Activated T-cell treated with anti-CD3 and anti-CD28 coated beads for 4 hours (primary cell): ENCODE results near the gene APOL4.
"Not testable (repeated sequence)": the region's sequence is repeated elsewhere in the genome, so short reads cannot be mapped to it uniquely, and the experiment has no call there.

Source experiments
- DNase-seq: peaks from one replicate; pipeline ENCODE4 v3.0.0-alpha.2; 2020

The APOL4 gene

DNA sequence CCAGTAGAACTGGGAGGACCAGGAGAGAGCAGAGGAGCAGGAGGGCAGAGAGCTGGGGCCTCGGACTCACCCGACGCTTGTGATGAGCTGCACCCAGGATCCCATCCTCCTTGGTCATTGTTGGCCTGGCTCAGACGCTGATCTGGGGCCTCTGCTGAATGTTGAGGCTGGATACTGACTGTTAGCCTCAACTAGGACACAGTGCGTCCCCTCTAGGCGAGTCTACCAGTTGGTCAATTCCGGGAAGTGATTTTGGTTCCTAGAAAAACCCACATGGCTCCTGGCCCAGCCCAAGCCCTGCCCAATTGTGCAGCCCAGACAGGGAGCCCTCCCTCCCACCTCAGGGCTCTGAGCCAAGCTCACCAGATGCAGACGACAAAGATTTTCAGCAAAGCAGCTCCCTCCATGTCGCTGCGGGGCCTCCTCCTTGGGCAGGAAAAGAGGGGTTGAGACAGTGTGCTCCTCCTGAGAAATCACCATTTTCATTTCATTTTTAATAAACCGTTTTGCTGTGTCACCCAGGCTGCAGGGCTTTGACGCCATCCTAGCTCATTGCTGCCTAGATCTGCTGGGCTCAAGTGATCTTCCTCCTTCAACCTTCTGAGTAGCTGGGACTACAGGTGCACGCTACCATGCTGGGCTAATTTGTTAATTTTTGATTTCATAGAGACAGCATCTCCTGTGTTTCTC lies at the start of gene APOL4:
Gene APOL4 (minus strand): TSS at position 180 of the 690 bp plus-strand sequence. CDS start 75 bp downstream, at position 105.
- no peak for DNase-seq

- DNase-seq: not testable (repeated sequence)
Observed at GRCh38 chr22:36250292-36250960, 48.8 kb upstream of the APOL4 start.

DNA sequence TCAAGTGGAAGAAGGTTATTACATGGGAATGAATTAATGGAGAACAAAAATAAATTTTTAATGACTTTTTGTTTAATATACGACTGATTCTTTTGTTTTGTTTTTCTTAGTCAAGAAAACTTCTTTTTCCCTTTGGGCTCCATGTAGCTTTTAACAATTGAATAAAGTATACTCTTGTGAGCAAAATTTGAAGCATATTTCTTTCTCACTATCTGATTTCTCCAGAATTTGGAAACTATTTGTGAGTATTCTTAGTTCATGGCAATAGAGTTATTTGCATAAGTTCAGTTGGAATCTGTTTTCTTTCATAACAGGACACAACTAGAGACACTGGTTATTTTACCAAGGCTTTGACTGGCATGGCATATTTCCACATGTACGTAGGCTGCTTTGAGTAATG lies 47.6 kb upstream of the APOL4 start:
- DNase-seq: no peak

GRCh38 chr22:36247955-36248354 lies 46.3 kb upstream of the APOL4 start:
- DNase-seq: no peak

DNA sequence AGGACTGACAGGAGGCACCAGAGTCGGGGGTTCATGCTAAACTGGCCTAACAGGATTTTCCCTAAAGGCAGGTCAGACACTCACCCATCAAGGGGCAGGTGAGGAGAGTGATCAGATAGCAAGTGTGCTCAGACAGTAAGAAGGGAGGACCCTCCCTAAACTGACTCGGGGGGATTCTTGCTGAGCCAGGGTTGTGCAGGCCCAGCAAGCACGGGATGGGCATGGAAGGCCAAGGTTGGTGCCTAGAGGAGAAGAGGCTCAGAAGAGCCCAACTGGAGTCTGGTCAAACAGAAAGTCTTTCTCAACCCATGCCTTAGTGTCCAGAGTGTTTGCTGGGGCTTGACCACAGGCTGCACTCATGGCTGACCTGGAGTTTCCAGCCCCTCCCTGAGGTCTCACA lies 45.1 kb upstream of the APOL4 start:
- DNase-seq: no peak

DNA sequence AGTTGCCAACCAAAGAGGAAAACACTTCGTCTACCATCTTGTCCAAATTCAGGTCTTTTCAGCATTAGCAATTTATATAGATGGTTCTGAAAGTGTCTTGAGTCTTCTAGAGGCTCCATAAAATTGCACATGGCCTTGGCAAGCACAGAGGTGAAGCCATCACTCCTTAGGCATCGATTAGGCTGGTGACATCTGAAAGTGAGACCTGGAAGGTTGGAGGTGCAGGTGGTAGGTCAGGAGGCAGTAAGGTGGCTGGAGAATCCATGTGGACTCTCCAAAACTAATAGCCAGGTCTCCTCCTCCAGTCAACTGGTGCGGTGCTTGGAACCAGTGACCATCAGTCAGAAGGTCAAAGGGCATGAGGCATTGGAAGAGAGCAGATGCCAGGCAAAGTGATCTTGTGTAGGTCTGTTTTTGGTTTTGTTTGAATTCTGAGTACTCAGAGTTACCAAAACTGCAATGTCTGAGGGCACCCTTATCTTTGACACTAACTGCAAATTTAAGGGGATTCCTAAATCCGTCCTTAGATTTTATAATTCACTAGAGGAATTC lies 44.3 kb upstream of the APOL4 start:
- DNase-seq: no peak

DNA sequence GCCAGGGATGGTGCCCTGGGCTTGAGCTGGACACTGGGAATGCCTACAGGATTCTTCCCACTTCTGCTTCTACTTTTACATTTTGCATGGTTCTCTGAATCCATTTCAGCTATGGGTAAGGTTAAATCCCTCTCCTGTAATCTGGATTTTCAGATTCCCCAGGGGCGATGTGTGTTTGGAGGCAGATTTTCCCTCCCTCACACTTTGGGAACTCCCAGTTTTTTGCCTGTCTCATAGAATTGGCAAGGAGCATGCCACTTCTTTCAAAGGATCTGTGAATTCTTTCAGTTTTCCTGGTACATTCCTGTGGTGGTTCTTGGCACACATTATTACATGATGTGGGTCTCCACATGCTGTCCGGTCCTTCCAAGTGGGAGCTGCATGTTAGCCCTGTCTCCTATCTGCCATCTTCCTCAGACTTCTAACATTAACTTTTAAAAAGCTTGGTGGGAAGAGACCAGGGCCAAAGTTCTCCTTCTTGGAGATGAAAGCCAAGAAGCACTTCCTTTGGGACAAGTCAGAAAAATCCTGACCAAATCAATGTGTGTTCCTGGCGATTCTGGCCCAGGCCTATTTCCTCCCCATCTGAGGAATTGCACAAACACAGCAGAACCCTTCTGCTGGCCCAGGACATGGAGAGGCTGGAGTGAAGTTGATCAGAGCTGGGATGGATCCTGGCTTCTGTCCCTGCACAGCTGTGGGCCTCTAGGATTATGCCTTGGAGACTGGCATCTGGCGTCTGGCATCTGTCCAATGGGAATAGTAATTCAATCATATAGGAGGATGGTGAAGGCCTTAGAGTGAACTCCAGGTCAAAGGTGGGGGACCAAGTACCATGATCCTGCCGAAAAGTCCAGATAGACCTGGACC lies 43.1 kb upstream of the APOL4 start:
- DNase-seq: no peak

- DNase-seq: no peak
Observed at GRCh38 chr22:36243986-36244385, 42.4 kb upstream of the APOL4 start.

GRCh38 chr22:36239401-36240171 lies 38.0 kb upstream of the APOL4 start, which contains the start of gene APOL2:
Gene APOL2, minus strand, starts transcription at chr22:36239527. Its CDS starts 6,365 bp downstream, at chr22:36233162.
- peak; percentile 73 for DNase-seq

GRCh38 chr22:36239150-36239400 lies 37.5 kb upstream of the APOL4 start:
- no peak for DNase-seq

- DNase-seq: no peak
Observed at GRCh38 chr22:36238373-36239149, 37.0 kb upstream of the APOL4 start.

- no peak for DNase-seq
Observed at GRCh38 chr22:36237462-36238372, 36.1 kb upstream of the APOL4 start.

- DNase-seq: no peak
Observed at GRCh38 chr22:36236388-36237319, 35.0 kb upstream of the APOL4 start.

DNA sequence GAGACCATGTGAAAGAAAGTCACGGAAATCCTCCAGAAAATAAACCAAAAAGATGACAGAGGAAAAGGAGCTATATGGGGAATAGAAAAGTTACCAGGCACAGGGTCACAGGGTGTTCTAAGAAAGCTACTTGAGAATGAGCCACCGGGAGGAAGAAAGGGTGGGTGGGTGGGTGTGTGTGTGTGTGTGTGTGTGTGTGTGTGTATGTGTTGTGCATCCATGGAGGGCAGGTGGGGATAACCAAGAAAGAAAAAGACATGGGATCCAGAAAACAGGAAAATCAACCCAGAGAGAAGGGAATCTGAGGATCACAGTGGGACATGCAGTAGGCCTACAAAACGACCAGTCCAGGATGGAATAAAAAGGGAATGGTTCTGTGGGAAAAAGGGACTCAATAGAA lies 34.0 kb upstream of the APOL4 start:
- DNase-seq: no peak

DNA sequence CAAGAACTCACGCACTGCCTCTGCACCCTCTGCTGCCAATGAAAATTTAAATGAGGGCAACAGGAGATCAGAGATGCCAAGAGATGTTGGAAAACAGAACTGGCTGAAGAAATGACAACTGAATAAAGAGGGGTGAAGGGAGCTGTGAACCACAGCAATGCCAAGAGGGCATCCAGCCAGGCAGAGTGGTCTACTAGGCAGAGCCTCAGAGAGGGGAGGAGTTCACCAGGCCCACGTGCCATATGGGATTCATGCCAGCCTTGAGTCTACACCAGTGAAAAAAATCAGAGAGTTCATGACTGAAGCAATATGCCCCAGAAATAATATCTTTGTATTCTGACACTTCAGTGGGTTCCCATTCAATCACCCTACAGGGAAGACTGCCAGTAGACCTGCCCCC lies 33.3 kb upstream of the APOL4 start:
- no peak for DNase-seq

DNA sequence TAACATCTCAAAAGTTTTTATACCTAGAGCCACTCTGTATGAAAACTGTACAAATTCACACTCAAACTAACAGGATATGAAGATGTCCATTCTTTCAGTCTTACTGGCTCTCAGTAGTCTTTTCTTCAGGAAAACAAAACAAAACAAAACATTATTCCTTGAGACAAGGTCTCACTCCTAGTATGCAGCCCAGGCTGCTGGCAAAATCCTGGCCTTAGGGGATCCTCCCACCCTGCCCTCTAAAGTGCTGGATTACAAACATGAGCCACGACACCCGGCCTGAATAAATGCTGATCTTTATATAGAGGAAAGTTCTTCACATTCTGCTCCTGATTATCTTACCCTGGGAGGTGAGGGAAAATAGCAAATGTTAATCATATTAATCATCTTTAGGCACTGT lies 32.6 kb upstream of the APOL4 start:
- no peak for DNase-seq

- DNase-seq: no peak
Observed at GRCh38 chr22:36233796-36234195, 32.2 kb upstream of the APOL4 start.

- no peak for DNase-seq
Observed at GRCh38 chr22:36232715-36233401, 31.2 kb upstream of the APOL4 start.

GRCh38 chr22:36231051-36231450 lies 29.4 kb upstream of the APOL4 start:
- not testable (repeated sequence) for DNase-seq
